AG10803 (cell line): ENCODE data around the gene TASP1.

Source experiments
- DNase-seq: peaks from one replicate; pipeline ENCODE4 v3.0.0; 2010; ENCODE audit warnings: low read depth
- H3K4me3 ChIP-seq: 2 replicates; pipeline ENCODE4 v1.5.1; 2011; ENCODE audit warnings: mild to moderate bottlenecking, low read length, control low read depth
- TF ChIP-seq, protein P1 (sequence below): conservative IDR thresholded peaks from 2 replicates; pipeline ENCODE4 v1.5.1; 2011; ENCODE audit warnings: mild to moderate bottlenecking, low read length, control low read depth, inconsistent platforms

The TASP1 gene

DNA sequence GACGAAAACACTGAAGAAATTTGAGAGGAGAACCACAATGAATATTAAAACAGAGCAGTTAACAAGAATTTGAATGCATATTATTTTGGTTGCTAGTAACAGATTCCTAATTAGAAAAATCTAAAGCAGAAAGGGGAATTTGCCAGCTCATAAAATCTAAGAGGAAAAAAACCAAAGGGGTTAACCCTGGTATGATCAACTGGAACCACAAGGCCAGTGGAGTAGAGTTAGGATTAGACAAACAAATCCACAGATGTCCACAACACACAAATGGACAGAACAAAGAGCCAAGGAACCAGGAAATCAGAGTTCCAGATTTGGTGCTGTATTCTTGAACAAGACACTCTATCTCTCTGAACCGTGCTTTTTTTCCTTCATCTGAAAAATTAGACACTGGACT is 195.0 kb downstream of the TASP1 start:
- TF ChIP-seq, protein P1, sequence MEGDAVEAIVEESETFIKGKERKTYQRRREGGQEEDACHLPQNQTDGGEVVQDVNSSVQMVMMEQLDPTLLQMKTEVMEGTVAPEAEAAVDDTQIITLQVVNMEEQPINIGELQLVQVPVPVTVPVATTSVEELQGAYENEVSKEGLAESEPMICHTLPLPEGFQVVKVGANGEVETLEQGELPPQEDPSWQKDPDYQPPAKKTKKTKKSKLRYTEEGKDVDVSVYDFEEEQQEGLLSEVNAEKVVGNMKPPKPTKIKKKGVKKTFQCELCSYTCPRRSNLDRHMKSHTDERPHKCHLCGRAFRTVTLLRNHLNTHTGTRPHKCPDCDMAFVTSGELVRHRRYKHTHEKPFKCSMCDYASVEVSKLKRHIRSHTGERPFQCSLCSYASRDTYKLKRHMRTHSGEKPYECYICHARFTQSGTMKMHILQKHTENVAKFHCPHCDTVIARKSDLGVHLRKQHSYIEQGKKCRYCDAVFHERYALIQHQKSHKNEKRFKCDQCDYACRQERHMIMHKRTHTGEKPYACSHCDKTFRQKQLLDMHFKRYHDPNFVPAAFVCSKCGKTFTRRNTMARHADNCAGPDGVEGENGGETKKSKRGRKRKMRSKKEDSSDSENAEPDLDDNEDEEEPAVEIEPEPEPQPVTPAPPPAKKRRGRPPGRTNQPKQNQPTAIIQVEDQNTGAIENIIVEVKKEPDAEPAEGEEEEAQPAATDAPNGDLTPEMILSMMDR: no peak
- H3K4me3 ChIP-seq: no peak overlapping the region
- no peak for DNase-seq

DNA sequence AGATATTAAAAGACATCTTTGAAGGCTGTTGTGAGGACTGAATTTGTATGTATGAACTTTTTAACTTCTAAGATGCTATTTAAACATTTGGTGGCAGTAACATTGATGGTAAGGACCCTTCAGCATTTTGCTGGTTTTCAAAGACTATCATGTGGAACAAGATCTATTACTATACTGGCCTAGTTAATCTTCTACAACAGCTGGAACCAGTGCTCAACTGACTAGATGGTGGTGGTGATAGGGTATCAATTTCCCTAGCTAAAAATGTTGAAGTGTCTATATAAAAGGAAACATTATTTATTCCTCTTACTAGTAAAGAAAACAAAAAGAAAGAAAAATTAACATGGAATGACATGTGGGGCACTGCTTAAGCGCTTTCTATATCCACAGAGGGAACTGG is 195.7 kb downstream of the TASP1 start:
- H3K4me3 ChIP-seq: no peak overlapping the region
- TF ChIP-seq, protein P1: no peak
- no peak for DNase-seq

DNA sequence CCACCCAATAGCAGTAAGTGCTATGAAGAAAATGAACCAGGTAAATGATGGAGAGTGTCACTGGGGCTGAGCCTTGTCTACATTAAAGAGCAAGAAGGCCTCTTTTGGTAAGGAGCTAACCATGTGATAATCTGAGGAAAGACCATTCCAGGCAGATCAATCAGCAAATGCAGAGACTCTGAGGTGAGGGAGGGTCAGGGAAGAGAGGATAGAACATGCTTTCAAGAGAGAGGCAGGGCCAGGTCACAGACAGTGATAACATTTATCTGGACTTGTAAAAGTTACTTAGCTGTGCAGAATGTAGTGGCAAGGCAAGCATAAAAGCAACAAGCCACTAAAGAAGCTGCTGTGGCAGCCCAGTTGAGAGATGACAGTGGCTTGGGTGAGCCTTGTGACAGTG is 197.3 kb downstream of the TASP1 start:
- no peak for DNase-seq
- TF ChIP-seq, protein P1: no peak
- no peak overlapping the region for H3K4me3 ChIP-seq

DNA sequence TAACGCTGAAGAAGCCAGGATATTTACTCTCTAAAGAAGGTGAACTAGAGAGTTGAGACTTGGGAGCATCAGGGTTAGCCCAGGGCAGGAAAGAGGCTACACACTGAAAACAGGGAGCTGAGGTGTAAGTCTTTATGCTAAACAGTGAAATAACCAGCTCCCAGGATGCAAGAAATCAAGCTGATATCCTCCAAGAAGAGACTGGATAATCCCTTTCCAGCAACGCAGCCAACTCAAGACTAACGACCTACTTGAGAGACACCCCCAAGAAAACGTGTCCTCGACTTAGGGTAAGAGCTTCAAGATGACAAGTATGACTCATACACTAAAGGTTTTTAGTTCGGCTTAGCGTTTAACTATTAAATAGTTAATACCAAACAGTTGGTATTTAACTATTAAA is 202.2 kb downstream of the TASP1 start:
- DNase-seq: no peak
- H3K4me3 ChIP-seq: no peak overlapping the region
- TF ChIP-seq, protein P1: no peak

- TF ChIP-seq, protein P1: no peak
- DNase-seq: no peak
- H3K4me3 ChIP-seq: no peak overlapping the region
These were observed 206.6 kb downstream of the TASP1 start for GRCh38 chr20:13432126-13432525.

- no peak overlapping the region for H3K4me3 ChIP-seq
- TF ChIP-seq, protein P1: no peak
- DNase-seq: no peak
These were observed 208.3 kb downstream of the TASP1 start for GRCh38 chr20:13430346-13431002.

- H3K4me3 ChIP-seq: no peak overlapping the region
- TF ChIP-seq, protein P1: no peak
- no peak for DNase-seq
These were observed 210.0 kb downstream of the TASP1 start for GRCh38 chr20:13428684-13429083.
